Measurements from ENCODE around the gene ARHGEF37.

ARHGEF37 gene

DNA sequence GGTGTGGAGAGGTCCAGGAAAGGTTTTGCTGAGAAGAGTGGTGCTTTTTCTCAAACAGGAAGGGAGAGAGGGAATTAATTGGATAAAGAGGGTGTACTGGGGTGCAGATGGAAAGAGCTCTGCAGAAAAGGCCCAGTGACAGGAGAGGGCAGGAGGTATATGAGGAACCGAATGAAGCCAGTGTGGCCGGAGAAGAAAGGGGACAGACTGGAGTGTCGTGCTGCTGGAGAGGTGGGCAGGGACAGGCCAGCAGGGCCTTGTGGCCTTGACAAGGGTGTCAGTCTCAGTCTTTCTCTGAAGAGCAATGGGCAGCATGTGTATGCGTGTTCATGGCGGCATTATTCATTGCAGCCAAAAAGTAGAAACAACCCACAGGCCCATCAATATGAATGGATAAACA lies 48.1 kb downstream of the ARHGEF37 start:
- DNase-seq (ENCODE audit: low spot score): no peak

DNA sequence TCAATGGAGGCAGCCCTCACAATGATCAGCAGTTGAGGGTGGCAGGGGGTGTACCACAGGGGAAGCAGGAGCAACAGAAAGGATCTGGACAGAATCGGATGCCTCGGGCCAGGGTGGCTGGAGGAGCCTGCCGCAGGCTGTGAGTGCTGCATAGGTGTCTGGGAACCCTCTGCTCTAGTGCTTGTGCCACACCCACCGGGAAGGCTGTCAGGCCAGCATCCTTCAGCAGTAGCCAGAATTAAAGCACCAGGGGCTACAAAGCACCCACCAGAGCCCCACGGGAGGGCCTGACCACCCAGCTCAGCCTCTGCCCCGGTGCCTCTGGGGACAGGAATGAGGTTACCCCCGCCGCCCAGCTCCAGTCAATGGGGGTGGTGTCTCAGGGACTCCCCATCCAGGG lies 49.0 kb downstream of the ARHGEF37 start:
- DNase-seq (ENCODE audit: low spot score): no peak

DNA sequence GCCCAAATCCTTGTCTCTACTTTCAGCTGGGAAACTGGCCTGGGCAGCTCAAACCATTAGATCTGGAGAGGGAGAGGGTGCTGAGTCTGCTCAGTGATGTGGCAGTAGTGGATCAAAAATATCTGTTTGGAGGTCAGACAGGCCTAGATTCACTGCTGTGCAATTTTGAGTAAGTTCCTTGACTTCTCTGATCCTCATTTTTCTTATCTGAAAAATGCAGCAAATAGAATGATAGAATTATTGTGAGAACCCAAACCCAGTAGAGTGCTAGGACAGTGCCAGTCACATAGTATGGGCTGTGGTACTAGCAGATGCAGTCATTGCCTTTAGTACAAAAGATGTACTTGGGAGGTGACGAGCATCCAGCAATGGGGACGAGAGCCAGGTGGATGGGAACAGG lies 50.2 kb downstream of the ARHGEF37 start:
- DNase-seq (ENCODE audit: low spot score): no peak

DNA sequence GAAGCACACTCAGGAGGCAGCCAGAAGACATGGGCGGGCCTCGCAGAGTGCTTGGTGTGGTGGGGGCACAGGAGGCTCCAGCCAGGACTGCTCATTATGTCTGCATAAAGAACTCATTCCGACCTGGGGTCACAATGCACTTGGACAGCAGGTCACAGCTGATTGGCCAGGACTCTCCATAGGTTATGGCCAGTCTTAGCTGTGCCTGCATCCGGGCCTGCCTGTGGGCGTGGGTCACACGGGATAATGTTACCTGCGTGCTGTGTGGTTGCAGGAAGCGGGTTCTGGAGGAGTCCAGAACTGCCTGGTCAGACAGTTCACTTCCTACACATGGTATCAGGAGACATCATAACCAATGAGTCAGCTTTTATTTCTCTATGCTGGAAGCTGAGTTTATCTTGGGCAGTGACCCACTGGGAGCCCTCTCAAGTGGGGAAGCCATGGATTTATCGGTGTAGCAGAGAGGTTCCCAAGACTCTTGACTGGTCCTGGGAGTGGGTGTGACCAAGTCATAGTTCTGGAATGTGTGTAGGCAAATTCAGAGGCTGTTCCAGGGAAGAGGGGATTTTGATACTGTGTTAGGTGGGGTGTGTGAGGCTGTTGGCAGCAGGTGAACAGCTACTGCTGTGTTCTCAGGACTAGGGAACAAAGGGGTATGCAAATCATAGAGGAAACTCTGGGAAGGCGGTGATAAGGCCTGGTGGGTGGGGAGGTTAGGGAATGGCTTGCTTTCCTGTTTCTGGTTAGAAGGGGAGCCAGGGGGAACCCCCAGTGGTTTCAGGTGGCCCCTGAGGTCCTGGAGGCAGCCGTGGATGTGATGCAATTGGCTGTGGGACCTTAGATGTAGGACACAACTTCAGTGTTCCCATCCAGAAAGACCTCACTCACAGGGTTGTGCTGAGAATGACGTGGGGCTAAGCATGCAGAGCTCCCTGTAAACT lies 51.3 kb downstream of the ARHGEF37 start:
- no peak for DNase-seq (ENCODE audit: low spot score)

DNA sequence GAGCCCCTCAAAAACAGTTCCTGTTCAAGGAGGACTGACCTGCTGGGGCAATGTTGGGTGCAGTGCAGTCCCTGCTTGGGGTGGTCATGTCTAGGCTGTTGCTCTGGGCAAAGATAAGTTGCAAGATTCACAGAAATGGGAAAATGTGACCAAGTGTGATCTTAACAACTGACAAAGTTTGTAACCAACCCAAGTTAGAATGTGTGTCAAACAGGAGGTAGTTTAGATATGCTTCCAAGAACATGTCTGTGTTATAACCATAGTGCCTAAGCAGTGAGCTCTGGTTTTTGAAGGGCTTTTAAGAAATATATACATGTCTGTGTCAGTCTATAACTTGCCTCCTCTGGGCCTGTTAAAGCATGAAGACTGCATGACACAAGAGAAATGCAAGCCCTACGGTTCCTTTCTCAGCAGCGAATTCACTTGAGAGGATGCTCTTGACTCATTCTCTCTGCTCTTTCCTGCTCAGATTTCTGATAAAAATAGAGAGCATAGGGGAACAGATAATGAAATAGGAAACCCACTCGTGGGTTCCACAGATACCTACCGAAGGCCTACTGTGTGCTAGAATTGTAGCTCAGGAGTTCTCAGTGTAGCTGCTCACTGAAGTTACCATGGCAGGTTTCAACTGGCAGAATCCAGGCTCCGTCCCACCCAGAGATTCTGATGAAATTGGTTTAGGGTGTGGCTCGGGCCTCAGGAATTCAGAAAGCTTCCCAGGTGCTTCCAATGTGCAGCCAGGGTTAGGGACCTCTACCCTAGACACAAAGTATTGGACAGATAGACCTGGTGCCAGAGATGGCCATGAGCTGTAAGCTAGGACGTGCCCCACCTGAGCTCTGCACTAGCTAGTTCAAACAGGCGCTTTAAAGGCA lies 52.4 kb downstream of the ARHGEF37 start:
- no peak for DNase-seq (ENCODE audit: low spot score)

DNA sequence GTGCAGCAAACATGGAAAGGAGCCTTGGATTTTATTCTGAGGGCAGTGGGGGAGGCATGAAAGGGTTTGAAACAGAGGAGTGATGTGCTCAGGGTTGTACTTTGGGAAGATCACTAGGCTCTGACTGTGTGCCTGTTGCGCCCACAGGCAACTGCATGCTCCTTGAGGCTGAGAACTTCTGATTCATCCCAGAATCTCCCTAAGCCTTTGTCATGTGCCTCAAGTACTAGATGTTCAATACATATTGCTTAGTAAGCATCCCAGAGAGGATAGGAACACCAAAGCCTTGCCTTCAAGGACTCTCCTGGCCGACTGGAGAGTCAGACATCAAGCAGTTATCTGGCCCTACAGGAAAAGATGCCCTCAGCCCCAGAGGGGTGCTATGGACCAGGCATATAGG lies 54.1 kb downstream of the ARHGEF37 start:
- DNase-seq (ENCODE audit: low spot score): no peak

DNA sequence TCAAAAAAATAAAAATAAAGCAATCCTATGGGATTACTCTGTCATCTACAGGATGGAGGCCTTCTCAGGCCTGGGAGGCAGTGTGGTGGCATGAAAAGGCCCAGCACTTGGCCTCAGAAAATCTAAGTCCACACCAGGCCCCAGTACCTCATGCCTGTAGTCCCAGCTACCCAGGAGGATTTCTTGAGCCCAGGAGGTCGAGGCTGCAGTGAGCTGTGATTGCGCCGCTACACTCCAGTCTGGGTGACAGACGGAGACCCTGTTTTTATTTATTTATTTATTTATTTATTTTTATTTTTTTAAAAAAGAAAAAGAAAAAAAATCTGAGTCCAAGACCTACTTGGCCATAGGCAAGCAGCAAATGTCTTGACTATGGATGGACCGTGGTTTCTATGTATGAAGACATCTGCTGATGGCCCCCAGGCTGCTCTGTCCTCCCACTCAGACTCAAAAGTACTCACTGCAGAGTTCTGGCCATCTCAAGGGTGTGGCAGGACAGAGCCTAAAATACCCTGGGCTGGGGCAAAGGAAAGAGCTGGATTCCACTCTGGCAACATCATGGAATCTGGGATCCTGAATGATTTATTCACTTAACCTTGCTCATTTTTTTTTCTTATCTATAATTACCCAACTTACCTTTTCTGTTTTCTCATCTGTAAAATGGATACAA lies 55.0 kb downstream of the ARHGEF37 start:
- no peak for DNase-seq (ENCODE audit: low spot score)

DNA sequence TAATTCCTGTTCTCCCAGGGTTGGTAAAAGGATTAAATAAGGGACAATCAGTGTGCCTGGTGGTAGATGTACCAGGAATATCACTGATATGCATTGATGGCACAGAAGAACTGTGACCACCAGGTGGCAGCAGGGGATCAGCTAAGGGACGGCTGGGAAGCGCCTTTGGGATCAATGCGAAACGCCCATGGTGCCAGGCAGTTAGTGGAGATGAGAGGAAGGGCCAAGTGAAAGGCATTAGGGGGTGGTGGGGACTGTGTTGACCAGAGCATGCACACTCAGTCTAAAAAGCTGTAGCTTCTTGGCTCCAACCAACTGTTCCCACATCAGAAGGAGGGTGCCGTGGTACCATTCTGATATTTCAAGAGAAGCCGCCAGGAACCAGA lies 55.6 kb downstream of the ARHGEF37 start:
- DNase-seq (ENCODE audit: low spot score): peak; percentile 89

DNA sequence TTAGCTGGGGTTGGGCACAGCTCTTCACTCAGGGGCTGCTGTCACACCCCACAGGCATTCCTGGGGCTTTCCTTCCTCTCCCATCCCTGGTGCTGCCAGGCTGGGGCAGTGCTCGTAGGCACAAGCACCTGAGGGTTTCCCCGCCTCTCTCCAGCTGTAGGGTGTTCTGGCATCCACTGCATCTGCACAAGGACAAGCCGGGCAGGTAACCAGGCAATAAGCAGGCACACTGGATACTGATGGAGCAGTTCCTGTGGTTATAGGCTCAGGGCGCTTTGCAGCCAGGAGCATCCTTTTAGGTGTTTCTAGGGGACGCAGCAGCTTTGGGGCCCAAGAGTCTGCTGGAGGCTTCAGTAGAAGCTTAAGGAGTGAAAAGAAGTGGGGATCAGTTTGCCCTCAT lies 56.8 kb downstream of the ARHGEF37 start:
- no peak for DNase-seq (ENCODE audit: low spot score)

DNA sequence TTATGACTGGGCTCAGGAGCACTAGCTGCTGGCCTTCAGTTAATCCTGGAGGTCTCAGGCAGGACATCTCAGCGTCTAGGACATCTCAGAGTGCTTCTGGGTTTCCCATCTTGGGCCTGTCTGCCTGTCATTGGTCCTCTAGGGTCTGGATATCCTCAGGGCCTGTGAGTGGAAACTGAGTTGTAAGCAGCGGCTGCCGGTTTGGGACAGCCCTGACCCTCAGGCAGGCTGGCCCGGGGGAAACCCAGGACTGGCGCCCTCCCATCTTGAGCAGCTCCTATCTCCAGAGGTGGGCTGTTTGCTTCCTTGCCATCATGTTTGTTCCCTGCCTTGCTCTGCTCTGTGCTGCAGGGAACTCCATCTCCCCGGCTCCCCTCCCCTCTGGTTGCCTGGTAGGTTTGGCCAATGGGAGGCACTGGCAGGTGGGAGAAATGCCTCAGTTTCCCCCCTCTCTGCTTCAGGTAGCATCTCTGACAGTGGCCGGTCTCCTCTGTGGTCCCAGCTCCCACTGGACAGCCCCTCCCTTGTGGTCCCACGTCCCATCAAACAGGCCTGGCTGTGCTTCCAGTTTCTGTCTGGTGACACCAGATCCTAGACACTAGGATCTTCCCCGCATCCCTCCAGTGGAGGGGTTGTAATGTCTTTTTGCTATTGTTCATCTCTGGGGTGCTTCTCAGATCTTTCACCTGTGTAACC lies 57.4 kb downstream of the ARHGEF37 start:
- DNase-seq (ENCODE audit: low spot score): no peak

DNA sequence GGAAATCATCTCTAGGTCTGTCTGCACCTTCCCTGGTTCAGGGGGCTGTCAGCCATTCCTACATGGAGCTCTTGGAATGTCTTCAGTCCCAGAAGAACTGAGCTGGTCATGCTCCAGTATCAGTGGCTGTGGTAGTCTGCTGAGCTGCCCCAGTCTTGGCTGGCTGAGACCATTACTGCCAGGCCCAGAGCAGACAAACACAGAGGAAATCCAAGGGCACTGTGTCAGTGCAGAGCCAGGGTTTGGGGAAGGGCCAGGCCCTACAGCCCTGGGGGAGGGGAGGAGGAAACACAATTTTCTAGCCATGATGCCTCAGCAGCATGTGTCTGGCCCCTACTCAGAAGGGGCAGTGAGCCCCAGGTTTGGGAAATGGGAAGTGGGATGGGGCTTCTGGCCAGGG lies 58.4 kb downstream of the ARHGEF37 start:
- DNase-seq (ENCODE audit: low spot score): peak; percentile 48

DNA sequence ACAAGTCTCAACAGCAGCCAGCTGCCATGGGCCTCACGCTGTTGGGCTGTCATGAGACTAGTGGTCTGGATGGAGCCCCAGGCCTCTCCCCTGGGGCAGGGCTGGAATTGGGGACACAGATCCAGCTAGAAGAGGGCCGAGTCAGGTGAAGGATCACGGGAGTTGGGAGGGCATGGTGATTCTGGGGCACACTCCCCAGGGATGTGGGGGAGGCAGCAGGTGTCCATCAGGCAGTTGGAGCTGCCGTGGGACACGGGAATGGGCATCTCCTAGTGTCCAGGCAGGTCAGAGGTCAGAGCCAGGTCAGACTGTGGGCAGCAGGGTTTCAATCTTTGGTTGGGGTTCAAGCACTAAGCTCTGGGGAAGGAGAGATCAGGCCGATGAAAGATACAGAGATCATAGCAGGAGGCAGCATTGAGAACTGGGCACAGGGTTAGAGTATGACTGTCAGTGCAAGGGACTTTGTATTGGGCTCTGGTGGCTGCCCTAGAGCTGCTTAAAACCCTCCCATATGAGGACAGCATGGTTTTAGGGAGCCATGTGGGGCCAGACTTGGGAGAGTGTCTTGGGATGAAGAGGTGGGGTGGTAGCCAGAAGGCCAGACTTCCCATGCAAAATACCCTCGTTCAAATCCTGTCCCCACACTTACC lies 59.2 kb downstream of the ARHGEF37 start:
- no peak for DNase-seq (ENCODE audit: low spot score)

DNA sequence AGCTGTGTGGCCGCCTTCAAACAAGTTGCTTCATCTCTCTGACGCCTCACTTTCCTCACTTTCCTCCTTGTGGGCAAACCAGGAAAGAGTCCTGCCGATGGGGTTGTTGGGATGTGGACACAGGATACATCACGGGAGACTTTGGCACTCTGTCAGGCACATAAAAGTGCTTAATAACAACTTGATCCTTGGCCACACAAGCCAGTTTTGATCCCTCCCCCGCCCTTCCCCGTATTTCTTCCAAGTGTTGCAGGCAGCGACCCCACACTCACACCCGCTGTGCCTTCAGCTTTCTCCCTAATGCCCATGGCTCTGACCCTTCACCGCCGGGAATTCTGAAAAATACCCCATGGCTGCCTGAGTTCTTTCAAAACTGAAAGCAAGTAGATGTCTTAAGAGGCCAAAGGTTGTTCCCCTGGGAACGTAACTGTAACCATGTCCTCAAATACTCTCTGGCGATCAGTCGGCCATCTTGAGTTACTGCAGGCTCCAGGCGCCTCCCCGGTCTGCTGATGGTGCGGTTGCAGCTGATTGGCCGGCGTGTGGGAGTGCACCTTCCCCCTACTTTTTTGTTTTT lies 59.8 kb downstream of the ARHGEF37 start:
- no peak for DNase-seq (ENCODE audit: low spot score)

DNA sequence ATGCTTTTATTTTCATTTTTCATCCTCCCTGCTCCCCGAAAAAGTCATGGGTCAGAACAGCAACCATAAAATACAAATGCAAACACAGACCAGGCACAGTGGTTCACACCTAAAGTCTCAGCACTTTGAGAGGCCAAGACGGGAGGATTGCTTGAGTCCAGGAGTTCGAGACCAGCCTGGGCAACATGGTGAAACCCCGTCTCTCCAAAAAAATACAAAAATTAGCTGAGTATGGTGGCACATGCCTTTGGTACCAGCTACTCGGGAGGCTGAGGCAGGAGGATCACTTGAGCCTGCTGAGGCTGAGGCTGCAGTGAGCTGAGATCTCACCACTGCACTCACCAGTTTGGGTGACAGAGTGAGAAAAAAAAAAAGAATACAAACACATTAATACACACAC lies 60.3 kb downstream of the ARHGEF37 start:
- no peak for DNase-seq (ENCODE audit: low spot score)

DNA sequence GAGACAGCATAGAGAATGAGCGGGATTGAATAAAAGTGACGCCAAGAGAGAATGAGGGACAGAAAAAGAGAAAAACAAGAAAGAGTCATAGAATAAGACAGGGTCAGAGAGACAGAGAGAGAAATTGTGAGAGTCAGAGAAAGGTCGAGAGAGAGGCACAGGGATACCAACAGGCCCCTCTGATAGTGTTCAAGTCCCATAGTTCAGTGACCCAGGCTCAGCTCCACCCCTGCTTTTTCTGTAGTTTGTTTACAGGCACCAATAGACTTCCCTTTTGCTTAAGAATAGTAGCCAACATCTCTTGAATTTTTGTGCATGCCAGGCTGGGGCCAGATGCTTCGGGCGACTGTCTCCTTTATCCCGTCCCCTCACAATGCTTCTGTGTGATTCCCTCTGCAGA lies 62.5 kb downstream of the ARHGEF37 start:
- no peak for DNase-seq (ENCODE audit: low spot score)

DNA sequence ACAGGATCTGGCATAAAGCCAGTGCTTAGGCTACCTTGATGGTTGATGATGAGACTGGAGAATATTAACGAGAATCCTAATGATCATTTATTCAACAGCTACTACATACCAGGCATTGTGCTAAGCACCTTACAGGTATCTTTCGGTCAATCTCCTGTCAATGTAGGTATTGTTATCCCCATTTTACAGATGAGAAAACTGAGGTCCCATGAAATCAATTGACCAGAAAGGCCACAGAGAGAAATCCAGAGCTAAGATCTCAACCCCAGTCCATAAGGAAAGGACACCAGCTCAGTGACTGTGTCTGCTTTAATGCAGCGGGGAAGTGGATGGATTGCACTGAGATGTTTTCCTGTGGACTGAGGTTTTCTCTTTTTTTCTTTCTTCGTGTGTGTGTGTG lies 63.3 kb downstream of the ARHGEF37 start:
- no peak for DNase-seq (ENCODE audit: low spot score)

DNA sequence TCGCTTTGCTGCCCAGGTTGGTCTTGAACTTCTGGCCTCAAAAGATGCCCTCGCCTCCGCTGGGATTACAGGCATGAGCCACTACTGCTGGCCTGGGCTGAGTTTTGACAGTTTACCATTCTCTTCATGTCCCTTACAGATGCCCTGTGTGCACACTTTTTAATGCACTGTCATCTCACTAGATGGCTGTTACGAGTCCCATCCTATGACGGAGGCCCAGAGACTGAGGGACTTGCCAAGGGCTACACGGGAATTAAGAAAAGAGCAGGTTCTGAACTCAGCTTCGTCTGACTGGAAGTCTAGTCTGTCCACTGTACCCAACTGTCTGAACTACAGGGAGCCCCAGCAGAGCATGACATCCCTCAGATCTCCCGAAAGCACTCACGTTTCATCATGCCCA lies 63.9 kb downstream of the ARHGEF37 start:
- no peak for DNase-seq (ENCODE audit: low spot score)

DNA sequence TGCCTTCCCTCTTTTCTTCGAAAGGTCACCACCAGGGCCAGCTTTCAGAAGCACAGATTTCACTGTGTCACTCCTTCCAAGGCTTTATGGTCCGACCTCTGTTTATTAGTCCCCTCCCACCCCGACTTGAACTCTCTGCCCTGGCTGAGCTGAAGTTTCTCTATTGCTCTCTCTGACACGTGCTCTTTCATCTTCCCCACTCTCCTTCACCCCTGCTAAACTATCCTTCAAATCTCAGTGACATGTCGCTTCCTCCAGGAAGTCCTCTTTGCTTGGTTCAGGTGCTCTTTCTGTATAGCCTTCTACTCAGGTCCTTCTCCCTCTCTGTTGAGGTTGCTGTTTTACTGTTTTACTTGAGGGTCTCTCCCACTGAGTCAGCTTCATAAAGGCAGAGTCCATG lies 64.4 kb downstream of the ARHGEF37 start:
- DNase-seq (ENCODE audit: low spot score): no peak

DNA sequence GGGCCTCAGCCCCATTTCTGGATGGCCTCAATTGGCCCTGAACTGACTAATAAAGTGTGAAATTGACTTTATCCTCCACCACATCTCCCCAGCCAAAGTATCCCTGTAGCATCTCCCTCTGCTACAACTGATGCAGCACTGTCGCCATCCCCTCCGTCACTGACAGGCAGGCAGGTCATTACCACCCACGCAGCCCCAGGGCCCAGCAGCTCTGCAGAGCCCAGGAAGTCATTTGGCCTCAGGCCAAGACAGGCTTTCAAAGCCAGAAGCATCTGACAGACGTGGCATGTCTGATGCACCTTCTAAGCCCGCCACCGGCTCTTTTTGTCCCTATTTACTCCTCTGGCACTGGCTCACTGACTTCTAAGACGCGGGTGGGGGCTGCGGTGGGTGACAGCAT lies 65.3 kb downstream of the ARHGEF37 start:
- no peak for DNase-seq (ENCODE audit: low spot score)

DNA sequence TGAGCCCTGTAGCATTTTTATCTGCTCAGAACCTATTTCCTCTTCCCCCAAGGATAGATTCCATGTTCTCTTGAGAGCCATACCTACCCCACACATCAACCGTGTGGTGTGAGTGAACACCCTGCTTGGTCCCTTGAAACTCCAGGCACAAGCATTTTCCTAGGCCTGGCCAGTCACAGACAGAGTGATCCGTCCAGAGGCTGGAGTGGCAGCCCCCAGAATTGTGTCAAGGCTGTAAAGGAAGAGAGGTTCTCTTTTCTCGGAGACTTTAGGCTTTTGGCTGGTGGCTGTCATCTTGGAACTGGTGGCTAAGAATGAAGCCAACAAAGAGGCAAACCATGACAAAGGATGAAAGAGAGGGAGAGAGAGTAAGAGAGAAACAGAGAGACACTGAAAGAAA lies 66.0 kb downstream of the ARHGEF37 start:
- DNase-seq (ENCODE audit: low spot score): no peak
